NCI-H526 (cell line): Measurements from ENCODE around the gene NONO.
"Not testable (repeated sequence)": the region's sequence is repeated elsewhere in the genome, so short reads cannot be mapped to it uniquely, and the experiment has no call there.

Experiments used
- DNase-seq, 2 experiments: peaks; one replicate each; lab custom pipeline; 2025; lab: John Stamatoyannopoulos, UW

The NONO gene

GRCh38 chrX:71285929-71286328 lies 2.5 kb downstream of the NONO start:
- DNase-seq: no peak

GRCh38 chrX:71291381-71291780 lies 7.9 kb downstream of the NONO start:
- no peak for DNase-seq

GRCh38 chrX:71292669-71293365 lies 9.4 kb downstream of the NONO start:
- DNase-seq: no peak

- no peak for DNase-seq
Observed at GRCh38 chrX:71296806-71297205, 13.4 kb downstream of the NONO start.

GRCh38 chrX:71298119-71298518 lies 14.7 kb downstream of the NONO start:
- no peak for DNase-seq

GRCh38 chrX:71300064-71300463 lies 16.6 kb downstream of the NONO start:
- DNase-seq: not testable (repeated sequence)

GRCh38 chrX:71300495-71300894 lies 17.1 kb downstream of the NONO start:
- DNase-seq: not testable (repeated sequence)

- peak in 1 of 2 experiments; percentile 6 for DNase-seq
Observed at GRCh38 chrX:71301195-71301924, 17.9 kb downstream of the NONO start, which contains the start of gene ITGB1BP2. ITGB1BP2 (plus strand) TSS chrX:71301750; CDS start chrX:71301807, 57 bp downstream.

GRCh38 chrX:71302461-71303213 lies 19.2 kb downstream of the NONO start:
- no peak for DNase-seq

- DNase-seq: no peak
Observed at GRCh38 chrX:71304561-71304960, 21.1 kb downstream of the NONO start.

- DNase-seq: no peak
Observed at GRCh38 chrX:71315917-71316316, 32.5 kb downstream of the NONO start.

GRCh38 chrX:71316959-71317358 lies 33.5 kb downstream of the NONO start:
- not testable (repeated sequence) for DNase-seq

- DNase-seq: no peak
Observed at GRCh38 chrX:71320126-71320525, 36.7 kb downstream of the NONO start.

- no peak for DNase-seq
Observed at GRCh38 chrX:71321731-71322130, 38.3 kb downstream of the NONO start.

GRCh38 chrX:71324452-71324851 lies 41.0 kb downstream of the NONO start:
- not testable (repeated sequence) for DNase-seq

GRCh38 chrX:71326394-71326793 lies 43.0 kb downstream of the NONO start:
- no peak for DNase-seq

GRCh38 chrX:71349151-71349665 lies 65.8 kb downstream of the NONO start:
- DNase-seq: not testable (repeated sequence)

- not testable (repeated sequence) for DNase-seq
Observed at GRCh38 chrX:71349867-71350266, 66.4 kb downstream of the NONO start.
